H1 (cell line): ENCODE measurements around the gene ADRB2. TPM values are rescaled to one million over a fixed set of nuclear protein-coding genes. Genes with fewer than 3 reads are reported as not detected.

Experiments
- RAD21 ChIP-seq, 2 experiments: IDR thresholded peaks in 1 of 2; conservative IDR thresholded peaks in 1 of 2; 2 replicates each; pipeline ENCODE4 v1.6.1; 2011; ENCODE audit warnings: low read depth in 2 of 2, low read length in 2 of 2, improper control_type of control experiment in 1 of 2, inconsistent platforms in 1 of 2, mild to moderate bottlenecking in 1 of 2, moderate library complexity in 1 of 2
- SAP30 ChIP-seq: fragments of 300-600 bp; sonication (generic); IDR thresholded peaks from 2 replicates; pipeline ENCODE4 v1.7.1; 2012; ENCODE audit warnings: low read length, moderate library complexity, mild to moderate bottlenecking, inconsistent platforms; ENCODE audit not compliant: insufficient read depth, insufficient replicate concordance
- TEAD4 ChIP-seq: IDR thresholded peaks from 2 replicates; pipeline ENCODE4 v1.6.1; 2012; ENCODE audit warnings: low read depth, low read length, inconsistent platforms, mixed read lengths
- polyA plus RNA-seq, 7 experiments: library from polyadenylated mRNA; depleted of rRNA in 3 of 7; stranded (reverse) in 5 of 7; unstranded in 2 of 7; fragments of >200 nt in 5 of 7; fragments of 200-250 nt in 2 of 7; gene quantifications; 1 replicate in 5 of 7; 2 replicates in 1 of 7; 4 replicates in 1 of 7; pipeline versions ENCODE4 v1.2.1 to v1.2.3, GENCODE V29; 2011 to 2013; ENCODE audit warnings: missing spikeins in 2 of 7, mixed read lengths in 2 of 7
- total RNA-seq: library from RNA; stranded (reverse); fragmentation: NEBNext Ultra II Directional; extraction: Animal tissue kit (Norgen Biotek cat#: 25700); gene quantifications from 2 replicates; pipeline ENCODE4 v1.2.1, GENCODE V29; 2021

ADRB2 gene
- total and polyA plus RNA-seq, 2 of the 8 experiments (the other 6 are each of a cell fraction or from before 2014, with no cell fraction given), result 0.65 to 0.77 TPM

GRCh38 chr5:148844433-148845280, 18.2 kb downstream of the ADRB2 start (continued):
- TF ChIP-seq TEAD4 (no peak), SAP30 (no peak), RAD21 (IDR thresholded peaks at IDR 0.05 in 1 of 2, conservative IDR thresholded peaks at IDR 0.05 in 1 of 2; ENCODE audit: low read depth in 2 of 2, low read length in 2 of 2) (0 out of 4 replicates have a peak, but pooled peaks of 1 of the 2 experiments have one; percentile 3)
- TF ChIP-seq, all 59 proteins: peak for 2
